GM18909 (cell line): ENCODE data around the gene MDM4.

Source experiments
- ATAC-seq: cut with Tn5 transposase; IDR thresholded peaks from one replicate; pipeline ENCODE4 v1.9.1; 2021; ENCODE audit warnings: mild to moderate bottlenecking; ENCODE audit not compliant: unreplicated experiment, poor library complexity

The MDM4 gene

DNA sequence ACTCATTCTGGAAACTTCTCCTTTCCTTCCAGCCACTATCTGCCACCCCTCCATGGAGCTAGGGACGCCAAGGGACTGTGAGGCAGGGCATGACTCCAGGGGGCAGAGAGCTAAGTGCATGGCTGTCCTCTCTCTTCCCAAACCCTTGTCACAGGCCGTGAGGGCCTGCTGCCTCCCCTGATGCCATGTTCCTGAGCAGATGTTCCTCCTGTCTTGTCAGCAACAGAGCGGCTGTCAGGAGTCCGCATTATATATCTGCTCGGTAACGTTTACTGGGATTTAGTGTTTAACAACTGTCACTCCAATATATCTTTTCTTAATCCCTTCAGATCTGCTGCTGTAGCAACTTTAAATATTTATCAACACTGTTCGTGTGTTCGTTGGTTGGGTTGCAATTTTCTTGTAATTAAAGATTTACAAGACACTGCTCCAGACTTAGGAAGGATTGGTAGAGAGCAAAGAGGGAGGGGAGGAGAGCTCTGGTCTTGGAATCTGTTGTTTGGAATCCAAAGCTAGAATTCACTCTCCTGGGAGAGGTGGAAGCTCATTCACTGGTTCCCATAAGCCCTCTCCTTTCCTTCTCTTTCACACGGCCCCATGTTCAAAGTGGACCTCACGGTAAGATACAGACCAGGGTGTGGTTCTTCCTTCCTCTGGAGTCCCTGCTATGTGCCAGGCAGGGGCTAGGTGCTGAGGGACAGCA, 76.2 kb downstream of the MDM4 start:
- ATAC-seq: no peak

DNA sequence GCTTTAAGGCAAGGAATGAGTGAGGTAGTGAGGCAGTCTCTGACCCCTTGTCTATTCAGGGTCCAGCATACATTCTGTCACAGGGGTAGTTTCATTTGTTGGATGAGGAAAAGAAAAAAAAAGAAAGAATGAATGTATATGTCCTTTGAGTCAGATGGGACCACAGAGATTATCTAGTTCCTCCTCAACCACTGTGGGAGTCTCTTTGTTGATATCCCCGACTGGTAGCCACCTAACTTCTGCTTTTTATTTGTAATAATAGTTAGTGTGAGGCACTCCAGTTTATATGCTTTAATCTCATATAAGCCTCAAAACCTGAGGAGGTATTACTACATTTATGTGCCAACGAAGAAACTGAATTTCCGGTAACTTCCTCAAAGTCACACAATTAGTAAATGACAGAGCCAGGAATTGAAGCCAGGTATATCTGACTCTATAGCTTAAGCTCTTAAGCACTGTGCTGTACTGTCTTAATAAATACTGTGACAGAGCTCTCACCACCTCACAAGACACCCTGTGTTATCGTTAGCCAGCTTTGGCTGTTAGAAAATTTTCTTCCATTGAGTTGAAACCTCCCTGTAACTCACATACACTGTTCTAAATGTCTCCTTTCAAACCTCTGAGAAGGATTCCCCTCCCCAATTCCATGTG, 82.2 kb downstream of the MDM4 start:
- no peak for ATAC-seq

DNA sequence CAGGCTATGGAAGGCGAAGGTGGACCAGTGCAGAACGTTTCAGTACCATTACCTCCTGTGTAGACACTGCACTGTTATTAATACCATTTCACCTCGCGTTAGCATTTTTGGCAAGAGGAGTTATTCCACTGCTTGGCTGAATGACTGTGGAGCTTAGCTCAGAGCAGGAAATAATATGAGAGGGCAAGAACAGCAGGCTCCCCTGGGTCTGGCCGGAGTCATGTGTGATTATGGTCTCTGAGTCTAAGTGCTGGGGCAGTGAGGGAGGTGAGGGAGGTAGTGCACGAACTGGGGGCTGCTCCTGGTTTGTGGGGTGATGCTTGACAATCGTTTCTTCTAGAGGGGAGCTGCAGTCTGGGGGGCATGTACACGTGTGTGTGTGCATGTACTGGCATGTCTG, 82.9 kb downstream of the MDM4 start:
- ATAC-seq: no peak

DNA sequence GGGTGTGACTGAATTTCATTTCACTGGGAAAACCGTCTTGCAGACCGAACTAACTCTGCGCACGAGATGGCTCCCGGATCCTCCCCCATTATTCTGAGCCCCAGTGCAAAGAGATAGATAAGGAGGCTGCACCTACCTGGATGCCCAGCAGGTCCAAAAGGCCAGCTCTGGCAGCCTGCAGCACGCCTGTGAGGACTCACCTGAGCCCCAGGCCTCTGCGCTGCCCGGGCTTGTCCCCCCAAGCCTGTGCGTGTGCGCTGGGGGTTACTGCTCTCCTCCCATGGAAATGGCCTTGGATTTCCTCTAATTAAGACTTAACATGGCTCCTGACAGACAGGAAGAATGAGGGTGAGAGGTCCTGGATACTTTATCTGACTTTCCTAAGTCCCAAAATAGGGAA, 83.4 kb downstream of the MDM4 start:
- ATAC-seq: no peak

DNA sequence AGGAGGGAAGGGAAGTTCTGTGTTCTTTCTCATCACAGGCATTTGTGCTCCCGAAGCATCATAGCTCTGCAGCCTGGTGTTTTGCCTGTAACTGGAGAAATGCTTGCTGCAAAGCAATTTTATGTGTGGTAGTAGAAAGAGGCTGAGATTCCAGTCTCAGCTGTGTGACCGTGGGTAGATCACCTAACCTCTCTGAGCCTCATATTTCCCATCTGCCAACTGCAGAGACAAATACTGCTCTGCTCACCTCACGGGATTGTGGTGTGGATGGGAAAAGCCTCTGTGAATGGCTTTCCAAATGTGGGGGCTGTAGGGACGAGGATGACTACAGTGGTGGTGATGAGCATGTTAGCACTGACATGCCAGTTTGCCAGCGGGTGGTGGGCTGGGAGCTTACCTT, 84.0 kb downstream of the MDM4 start:
- ATAC-seq: no peak

DNA sequence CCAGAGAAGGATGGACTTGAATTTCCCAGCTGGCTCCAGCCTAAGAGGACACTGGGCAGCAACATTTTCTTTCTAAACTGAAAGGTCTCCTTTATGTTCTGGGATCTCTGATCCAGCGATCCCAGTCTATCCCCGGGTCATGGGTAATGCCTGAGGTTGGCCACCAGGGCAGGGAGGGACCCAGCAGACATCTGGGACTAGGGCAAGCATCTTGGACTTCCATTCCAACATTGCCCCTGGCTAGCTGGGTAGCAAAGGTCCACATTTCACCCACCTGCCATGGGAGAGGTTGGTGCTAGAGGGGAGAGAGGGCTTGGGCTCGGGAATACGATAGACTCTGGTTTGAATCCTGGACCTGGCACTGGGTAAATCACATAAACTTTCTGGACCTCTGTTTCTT, 84.8 kb downstream of the MDM4 start:
- ATAC-seq: no peak

DNA sequence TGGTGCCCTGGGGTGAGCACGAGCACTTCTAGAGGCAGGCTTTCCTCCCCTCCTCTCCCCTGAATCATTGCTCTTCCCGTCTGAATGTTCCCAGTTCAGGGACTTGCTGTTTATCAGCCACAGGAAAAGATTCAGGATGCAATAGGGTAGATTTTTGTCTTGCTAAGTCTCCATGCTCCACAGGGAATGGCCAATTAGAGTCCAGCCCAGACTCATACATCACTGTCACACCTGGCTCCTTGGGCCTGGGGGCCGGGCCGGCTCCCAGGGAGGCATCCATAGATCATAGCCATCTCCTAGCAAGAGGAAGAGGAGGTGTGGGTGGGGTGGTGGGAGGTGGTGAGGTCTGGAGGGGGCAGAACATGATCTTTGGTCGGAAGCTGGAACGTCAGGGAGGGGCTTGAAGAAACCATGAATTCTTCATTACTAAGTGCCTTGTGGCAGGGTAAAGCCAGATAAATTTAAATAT, 85.9 kb downstream of the MDM4 start:
- no peak for ATAC-seq

DNA sequence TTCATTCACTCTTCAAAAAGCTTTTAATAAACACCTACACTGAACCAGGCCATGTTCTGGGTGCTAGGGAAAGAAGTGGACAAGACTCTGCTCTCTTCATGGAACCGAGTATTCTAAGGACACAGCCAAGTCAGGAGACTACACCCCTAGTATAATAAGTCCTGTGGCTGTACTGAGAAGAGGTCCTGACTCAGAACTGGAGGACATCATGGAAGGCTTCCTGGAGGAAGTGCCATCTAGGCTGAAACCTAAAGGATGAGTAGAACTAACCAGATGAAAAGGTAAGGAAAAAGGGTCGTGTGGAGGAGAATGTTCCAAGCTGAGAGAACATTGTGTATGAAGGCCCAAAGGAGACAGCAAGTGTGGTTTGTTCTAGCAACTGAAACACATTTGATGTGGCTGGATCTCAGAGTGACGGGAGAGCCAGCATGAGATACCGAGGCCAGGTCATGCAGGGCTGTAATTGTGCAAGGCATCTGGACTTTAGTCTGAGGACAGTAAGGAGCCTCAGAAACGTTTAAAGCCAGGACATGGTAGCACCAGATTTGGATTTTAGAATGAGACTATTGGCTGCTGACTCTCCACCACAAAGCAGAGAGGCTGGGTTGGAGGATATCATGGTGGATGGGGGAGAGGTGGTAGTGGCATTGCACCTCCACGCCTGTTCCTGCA, 86.8 kb downstream of the MDM4 start:
- no peak for ATAC-seq

DNA sequence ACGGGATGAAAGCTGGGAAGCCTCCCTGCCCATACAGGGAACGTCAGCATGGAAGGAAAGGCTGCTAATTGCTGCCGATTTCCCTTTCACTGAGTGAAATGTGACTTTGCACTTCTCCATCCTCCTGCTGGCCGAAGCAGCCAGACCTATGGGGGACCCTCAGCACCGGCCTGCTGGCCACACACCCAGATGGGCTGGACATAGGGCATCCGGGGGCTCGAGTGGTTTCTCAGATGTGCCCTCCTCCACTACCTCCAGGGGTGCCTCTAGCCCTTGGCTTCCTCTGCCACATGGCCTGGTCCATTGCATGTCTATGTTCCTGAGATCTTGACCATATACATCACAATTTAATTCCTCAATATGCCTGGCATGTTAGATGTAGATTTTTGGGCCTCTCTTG, 89.6 kb downstream of the MDM4 start:
- ATAC-seq: no peak
